ENCODE data around the gene GOT2. TPM values are rescaled to one million over a fixed set of nuclear protein-coding genes. Genes with fewer than 3 reads are reported as not detected.

GOT2 gene
- polyA plus RNA-seq, 2 of the 4 experiments (the other 2 are of a cell fraction), result 134 to 168 TPM

DNA sequence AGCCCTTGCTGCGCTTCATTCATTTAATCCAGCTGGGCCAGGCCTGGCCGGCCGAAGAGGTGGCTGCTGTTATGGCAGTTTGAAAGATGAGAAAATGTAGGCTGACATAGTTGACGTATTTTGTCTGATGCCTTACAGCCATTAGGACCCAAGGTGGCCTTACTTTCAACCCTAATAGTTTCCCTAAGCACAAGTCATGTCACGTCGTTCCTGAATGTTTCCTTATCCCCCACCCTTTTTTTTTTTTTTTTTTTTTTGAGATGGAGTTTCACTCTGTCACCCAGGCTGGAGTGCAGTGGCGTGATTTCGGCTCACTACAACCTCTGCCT, 307 bp upstream of the GOT2 start:
- Histone ChIP-seq H3K9me3 (no peaks in the 10 kb centered on the region), H3K4me1 (peaks cover 14% of the 10 kb centered on the region; the same call in 2 of the 3 replicates), H3K4me3 (peak overlapping the region; percentile 86; the same call in 2 of the 3 replicates), H3K4me2 (peak overlapping the region; percentile 55), H3K27ac (peak overlapping the region; percentile 89 to 95)
- no peak for FAIRE-seq
- ChIA-PET POLR2A (interaction anchor here (0.7 to 1.0 kb wide), 2 partner anchors 21 to 50 kb away, joined by 3 to 4 read pairs; partner anchors contain the start of gene SLC38A7), CTCF (interaction anchor here (0.6 to 1.7 kb wide), 13 partner anchors 10 to 1096 kb away, joined by 3 to 16 read pairs (median 3); no protein-coding TSS in a partner anchor)
- DNase-seq (ENCODE audit: low read depth in 1 of 2, low spot score in 1 of 2), result no peak
- WGBS (ENCODE audit: missing lambda C conversion rate), result 44% methylated on average over 8 of the region's 8 CpGs
- no peak for TF ChIP-seq EP300 (IDR thresholded peaks at IDR 0.05)
- peak; percentile 33; the same call in 1 of the 3 replicates for TF ChIP-seq CTCF (IDR thresholded peaks at IDR 0.05)
- ATAC-seq, result no peak; a peak in 1 of 6 replicates

DNA sequence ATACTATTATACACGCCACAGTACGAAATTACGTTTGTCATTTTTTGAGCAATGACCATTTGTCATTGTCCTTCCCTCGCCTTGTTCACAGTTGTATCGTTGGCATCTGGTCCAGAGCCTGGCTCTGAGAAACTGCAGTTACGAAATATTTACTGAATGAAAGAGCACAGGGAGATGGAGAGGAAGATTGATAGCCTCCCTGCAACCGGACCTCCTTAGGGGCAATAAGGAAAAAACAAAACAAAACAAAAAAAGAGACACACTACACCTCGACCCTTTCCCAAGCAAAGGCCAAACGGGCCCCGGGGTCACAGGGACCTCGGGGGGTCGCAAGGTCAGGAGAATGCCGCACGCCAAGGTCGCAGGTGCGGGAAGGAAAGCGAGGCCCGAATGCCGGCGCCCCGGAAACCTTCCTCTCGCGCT, 857 bp downstream of the GOT2 start:
- DNase-seq (ENCODE audit: low read depth in 1 of 2, low spot score in 1 of 2) (no peak), ATAC-seq (no peak), FAIRE-seq (no peak)
- Histone ChIP-seq H3K9me3 (no peaks in the 10 kb centered on the region), H3K4me3 (peak overlapping the region; percentile 86), H3K4me1 (peaks cover 14% of the 10 kb centered on the region; the same call in 2 of the 3 replicates), H3K4me2 (peak overlapping the region; percentile 90), H3K27ac (peak overlapping the region; percentile 89 to 95)
- POLR2A ChIA-PET, result interaction anchor here (1.0 kb wide), 1 partner anchor 49 kb away, joined by 3 read pairs; the partner anchor contains the start of gene SLC38A7
- CTCF ChIA-PET, result interaction anchor here (0.9 to 1.7 kb wide), 8 partner anchors 9 to 221 kb away, joined by 3 to 16 read pairs (median 5); no protein-coding TSS in a partner anchor
- no peak for TF ChIP-seq CTCF (IDR thresholded peaks at IDR 0.05)
- 0 out of 4 replicates have a peak, but pooled peaks of 1 of the 2 experiments have one; percentile 29 for TF ChIP-seq CEBPB (IDR thresholded peaks at IDR 0.05)
- no peak for TF ChIP-seq CBX8 (IDR thresholded peaks at IDR 0.05)
- TF ChIP-seq NPAS2 (CRISPR knock-in tag; IDR thresholded peaks at IDR 0.05; ENCODE audit: borderline replicate concordance), result no peak
- TF ChIP-seq JUNB (IDR thresholded peaks at IDR 0.05), result no peak
- no peak for TF ChIP-seq NR3C1 (IDR thresholded peaks at IDR 0.05)
- TF ChIP-seq PHF8 (IDR thresholded peaks at IDR 0.05; ENCODE audit: borderline replicate concordance, low read depth), result no peak
- 1% methylated on average over 21 of the region's 23 CpGs for WGBS (ENCODE audit: missing lambda C conversion rate)

DNA sequence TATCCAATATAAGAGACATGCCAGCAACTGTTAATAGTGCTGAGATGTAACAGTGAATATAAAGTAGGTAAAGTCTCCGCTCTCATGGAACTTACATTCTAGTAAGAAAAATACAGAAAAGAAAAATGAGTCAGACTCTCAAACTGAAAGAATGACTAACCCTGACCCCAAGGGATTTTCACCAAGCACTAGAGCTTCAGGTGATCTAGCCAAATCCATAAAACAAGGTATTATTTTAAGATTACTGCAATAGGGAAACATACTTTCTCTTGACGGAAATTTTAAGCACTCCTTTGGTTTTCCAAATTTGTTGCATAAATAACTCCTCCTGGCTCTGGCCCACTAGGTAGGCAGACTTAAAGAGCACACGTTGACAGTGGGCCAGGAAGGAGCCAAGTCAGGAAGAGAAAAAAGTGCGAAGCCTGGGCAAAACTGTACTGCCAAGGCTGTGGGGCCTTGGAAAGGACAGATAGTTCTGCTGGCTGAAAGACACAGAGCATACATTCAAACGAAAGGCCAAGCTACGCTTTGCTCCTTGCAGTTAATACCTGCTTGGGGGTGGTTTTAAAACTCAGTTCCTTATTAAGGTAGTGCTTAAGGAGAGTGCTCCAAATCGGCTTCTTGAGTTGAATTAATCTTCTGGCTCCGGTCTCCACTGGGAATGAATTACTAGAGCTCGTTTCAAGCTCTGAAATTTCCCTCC, 1.4 kb downstream of the GOT2 start:
- POLR2A ChIA-PET, result no interaction called here
- Histone ChIP-seq H3K9me3 (no peaks in the 10 kb centered on the region), H3K27ac (peak overlapping the region; percentile 89 to 95), H3K4me2 (peak overlapping the region; percentile 90), H3K4me1 (peaks cover 14% of the 10 kb centered on the region; the same call in 2 of the 3 replicates), H3K4me3 (peak overlapping the region; percentile 86)
- no peak for DNase-seq (ENCODE audit: low read depth in 1 of 2, low spot score in 1 of 2)
- FAIRE-seq, result no peak
- TF ChIP-seq HOXA7 (CRISPR knock-in tag; IDR thresholded peaks at IDR 0.05) (no peak), CHD2 (IDR thresholded peaks at IDR 0.05; ENCODE audit: low read length, partially characterized antibody) (no peak), MAZ (IDR thresholded peaks at IDR 0.05; ENCODE audit: borderline replicate concordance, low read depth, low read length) (no peak), SMC3 (IDR thresholded peaks at IDR 0.05) (no peak)
- WGBS (ENCODE audit: missing lambda C conversion rate), result 44% methylated on average over 9 of the region's 9 CpGs
- CTCF ChIA-PET, result interaction anchor here (0.9 kb wide), 1 partner anchor 220 kb away, joined by 4 read pairs; no protein-coding TSS in a partner anchor
- no peak for ATAC-seq

GRCh38 chr16:58730724-58731370, 3.3 kb downstream of the GOT2 start:
- 95% methylated on average over 11 of the region's 11 CpGs for WGBS (ENCODE audit: missing lambda C conversion rate)
- no peak overlapping the region for H3K27ac ChIP-seq
- no peak overlapping the region for H3K4me2 ChIP-seq
- ChIA-PET POLR2A (no interaction called here), CTCF (interaction anchor here (1.8 kb wide), 1 partner anchor 26 kb away, joined by 7 read pairs; no protein-coding TSS in a partner anchor)
- ATAC-seq, result no peak
- peaks cover 14% of the 10 kb centered on the region; the same call in 2 of the 3 replicates for H3K4me1 ChIP-seq
- no peaks in the 10 kb centered on the region for H3K9me3 ChIP-seq
- FAIRE-seq, result no peak
- no peak for DNase-seq (ENCODE audit: low read depth in 1 of 2, low spot score in 1 of 2)
- no peak overlapping the region for H3K4me3 ChIP-seq
- no peak for TF ChIP-seq RAD21 (conservative IDR thresholded peaks at IDR 0.05 in 1 of 2, IDR thresholded peaks at IDR 0.05 in 1 of 2)
- TF ChIP-seq ZSCAN20 (CRISPR knock-in tag; IDR thresholded peaks at IDR 0.05), result no peak
- no peak for TF ChIP-seq MYC (IDR thresholded peaks at IDR 0.05; ENCODE audit: borderline replicate concordance, low read length)
- TF ChIP-seq, protein P1, sequence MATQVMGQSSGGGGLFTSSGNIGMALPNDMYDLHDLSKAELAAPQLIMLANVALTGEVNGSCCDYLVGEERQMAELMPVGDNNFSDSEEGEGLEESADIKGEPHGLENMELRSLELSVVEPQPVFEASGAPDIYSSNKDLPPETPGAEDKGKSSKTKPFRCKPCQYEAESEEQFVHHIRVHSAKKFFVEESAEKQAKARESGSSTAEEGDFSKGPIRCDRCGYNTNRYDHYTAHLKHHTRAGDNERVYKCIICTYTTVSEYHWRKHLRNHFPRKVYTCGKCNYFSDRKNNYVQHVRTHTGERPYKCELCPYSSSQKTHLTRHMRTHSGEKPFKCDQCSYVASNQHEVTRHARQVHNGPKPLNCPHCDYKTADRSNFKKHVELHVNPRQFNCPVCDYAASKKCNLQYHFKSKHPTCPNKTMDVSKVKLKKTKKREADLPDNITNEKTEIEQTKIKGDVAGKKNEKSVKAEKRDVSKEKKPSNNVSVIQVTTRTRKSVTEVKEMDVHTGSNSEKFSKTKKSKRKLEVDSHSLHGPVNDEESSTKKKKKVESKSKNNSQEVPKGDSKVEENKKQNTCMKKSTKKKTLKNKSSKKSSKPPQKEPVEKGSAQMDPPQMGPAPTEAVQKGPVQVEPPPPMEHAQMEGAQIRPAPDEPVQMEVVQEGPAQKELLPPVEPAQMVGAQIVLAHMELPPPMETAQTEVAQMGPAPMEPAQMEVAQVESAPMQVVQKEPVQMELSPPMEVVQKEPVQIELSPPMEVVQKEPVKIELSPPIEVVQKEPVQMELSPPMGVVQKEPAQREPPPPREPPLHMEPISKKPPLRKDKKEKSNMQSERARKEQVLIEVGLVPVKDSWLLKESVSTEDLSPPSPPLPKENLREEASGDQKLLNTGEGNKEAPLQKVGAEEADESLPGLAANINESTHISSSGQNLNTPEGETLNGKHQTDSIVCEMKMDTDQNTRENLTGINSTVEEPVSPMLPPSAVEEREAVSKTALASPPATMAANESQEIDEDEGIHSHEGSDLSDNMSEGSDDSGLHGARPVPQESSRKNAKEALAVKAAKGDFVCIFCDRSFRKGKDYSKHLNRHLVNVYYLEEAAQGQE (IDR thresholded peaks at IDR 0.05), result no peak
- no peak for TF ChIP-seq HDAC2 (IDR thresholded peaks at IDR 0.05)
- no peak for TF ChIP-seq POLR2AphosphoS2 (conservative IDR thresholded peaks at IDR 0.05; ENCODE audit: low read length)
- TF ChIP-seq E2F6 (IDR thresholded peaks at IDR 0.05; ENCODE audit: borderline replicate concordance, low read depth), result no peak

Data from A549 (cell line).